T-cell (primary cell): ENCODE measurements around the gene STAP2. TPM values are rescaled to one million over a fixed set of nuclear protein-coding genes. Genes with fewer than 3 reads are reported as not detected.
A peak's percentile ranks its signal among the peaks of the same experiment; 100 is the strongest.

Experiments
- ATAC-seq, 4 experiments: fragments of 200-7000 bp in 3 of 4; fragments of 150-1000 bp in 1 of 4; cut with Tn5 transposase; replicated peaks in 1 of 4; 1 replicate in 3 of 4; 2 replicates in 1 of 4; pipeline ENCODE4 v1.10.0; 2021; ENCODE audit warnings: moderate library complexity in 3 of 4, mild to moderate bottlenecking in 2 of 4, moderate number of reproducible peaks in 1 of 4
- CTCF ChIA-PET, 2 donors: fragments of 300-600 bp; sonication (Branson Sonifier 250); formaldehyde crosslinking; loops; one replicate each; lab custom pipeline; 2022; ENCODE audit warnings: antibody characterized with exemption in 2 of 2; lab: Charles Lee
- POLR2A ChIA-PET, 2 donors: fragments of 300-600 bp; sonication (Branson Sonifier 250); formaldehyde crosslinking; loops; one replicate each; lab custom pipeline; 2022; ENCODE audit warnings: antibody characterized with exemption in 2 of 2; lab: Charles Lee
- DNase-seq, 35 experiments: peaks; one replicate each; pipeline versions ENCODE4 v3.0.0 to v3.0.0-alpha.2; 2013 to 2023
- H3K27ac ChIP-seq: one replicate; pipeline ENCODE4 v1.5.1; 2013; ENCODE audit warnings: low read length
- H3K27me3 ChIP-seq, 2 experiments: replicated peaks in 1 of 2; 1 replicate in 1 of 2; 2 replicates in 1 of 2; pipeline versions ENCODE4 v1.6.1 to v1.7.0; 2013; ENCODE audit warnings: low read length in 1 of 2, mixed read lengths in 1 of 2; ENCODE audit not compliant: control insufficient read depth in 2 of 2, insufficient read depth in 2 of 2; ENCODE audit errors: extremely low read depth in 1 of 2
- H3K36me3 ChIP-seq, 2 donors: 1 replicate in 1 of 2; 2 replicates in 1 of 2; pipeline versions ENCODE4 v1.6.1 to v1.7.0; 2013; ENCODE audit warnings: low read length in 1 of 2; ENCODE audit not compliant: control insufficient read depth in 2 of 2, insufficient read depth in 1 of 2; ENCODE audit errors: extremely low read depth in 1 of 2
- H3K4me1 ChIP-seq, 2 experiments: 1 replicate in 1 of 2; 2 replicates in 1 of 2; pipeline versions ENCODE4 v1.6.1 to v1.7.0; 2013; ENCODE audit warnings: low read length in 2 of 2, mixed read lengths in 1 of 2; ENCODE audit not compliant: insufficient read depth in 2 of 2, control insufficient read depth in 1 of 2; ENCODE audit errors: extremely low read depth in 1 of 2
- H3K4me3 ChIP-seq, 2 donors: 1 replicate in 1 of 2; 2 replicates in 1 of 2; pipeline versions ENCODE4 v1.5.1 to v1.7.0; 2013; ENCODE audit warnings: mild to moderate bottlenecking in 2 of 2, low read length in 1 of 2, moderate library complexity in 1 of 2; ENCODE audit not compliant: control insufficient read depth in 1 of 2; ENCODE audit errors: extremely low read depth in 1 of 2
- H3K9me3 ChIP-seq: 2 replicates; pipeline ENCODE4 v1.7.0; 2013
- H3K27ac Mint-ChIP-seq, 2 donors: one replicate each; pipeline ENCODE4 v1.8.0; 2020 to 2021; ENCODE audit warnings: mild to moderate bottlenecking in 2 of 2, mixed read lengths in 2 of 2
- H3K27me3 Mint-ChIP-seq, 2 donors: one replicate each; pipeline ENCODE4 v1.8.0; 2021 to 2022; ENCODE audit warnings: mixed read lengths in 2 of 2
- H3K36me3 Mint-ChIP-seq: one replicate; pipeline ENCODE4 v1.8.0; 2021; ENCODE audit warnings: mixed read lengths
- H3K4me1 Mint-ChIP-seq, 3 donors: one replicate each; pipeline ENCODE4 v1.8.0; 2020 to 2022; ENCODE audit warnings: mixed read lengths in 3 of 3, mild to moderate bottlenecking in 1 of 3
- H3K4me3 Mint-ChIP-seq, 3 donors: one replicate each; pipeline ENCODE4 v1.8.0; 2020 to 2022; ENCODE audit warnings: mild to moderate bottlenecking in 3 of 3, mixed read lengths in 3 of 3, moderate library complexity in 3 of 3
- H3K9me3 Mint-ChIP-seq, 3 donors: one replicate each; pipeline ENCODE4 v1.8.0; 2020 to 2022; ENCODE audit warnings: mixed read lengths in 3 of 3
- WGBS: methylation state at CpG from one replicate; pipeline ENCODE4 v1.1.5; 2013; ENCODE audit warnings: missing lambda C conversion rate; ENCODE audit not compliant: insufficient coverage; 5-methylcytosine and 5-hydroxymethylcytosine counted together
- total RNA-seq, 35 experiments: library from RNA in 6 of 35; stranded (reverse) in 6 of 35; fragments of 120-200 nt in 1 of 35; gene quantifications; one replicate each; pipeline versions ENCODE4 v1.2.1 to v1.2.4 and lab custom pipeline; 2013 to 2026

The STAP2 gene
- total RNA-seq, 5 donors from 2014 or later (not counting 1 experiment from before 2014, with no cell fraction given): 2.3 to 3.7 (median 2.9) TPM

DNA sequence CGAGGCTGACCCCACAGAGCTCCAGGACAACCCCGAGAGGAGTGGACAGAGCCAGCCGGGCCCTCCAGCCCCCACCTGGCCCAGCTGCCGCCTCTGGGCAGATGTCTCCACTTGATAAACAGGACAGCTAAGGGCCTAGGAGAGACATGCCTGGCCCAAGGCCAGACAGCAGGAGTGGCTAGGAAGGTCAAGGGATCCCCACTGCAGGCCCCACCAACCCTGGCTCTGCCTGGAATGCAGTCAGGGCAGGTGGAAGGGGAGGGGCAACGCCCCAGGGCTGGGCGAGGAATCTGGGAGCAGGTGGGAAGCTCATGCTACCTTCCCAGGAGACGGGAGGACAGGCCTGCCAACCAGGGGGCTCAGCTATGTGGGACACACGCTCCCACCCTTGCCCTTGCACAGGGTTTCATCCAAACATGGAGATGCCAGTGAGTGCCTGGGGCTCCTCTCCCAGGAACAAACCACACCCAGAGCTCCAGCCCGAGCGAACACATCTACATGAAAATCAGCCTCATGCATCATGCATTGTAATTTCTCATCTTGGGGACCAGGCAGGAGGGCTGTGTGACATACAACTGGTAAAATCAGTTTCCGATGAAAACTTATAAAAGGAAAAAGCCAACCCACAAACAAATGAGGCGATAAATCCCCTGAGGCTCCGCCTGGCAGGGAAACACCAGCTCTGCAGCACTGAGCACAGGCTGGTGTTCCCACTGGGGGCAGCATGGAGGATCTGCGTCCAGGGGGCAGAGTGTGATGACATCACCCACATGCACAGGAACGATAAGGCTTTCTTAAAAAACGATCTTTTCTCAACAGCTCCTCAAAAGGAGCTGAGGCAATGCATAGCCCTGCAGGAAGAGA is 36.8 kb upstream of the STAP2 start:
- Histone ChIP-seq H3K4me3 (no peak overlapping the region), H3K27ac (no peak overlapping the region), H3K27me3 (no peaks in the 10 kb centered on the region), H3K9me3 (no peaks in the 10 kb centered on the region), H3K4me1 (peaks cover 24 to 100% of the 10 kb centered on the region in 2 experiments), H3K36me3 (peaks cover 0 to 9% of the 10 kb centered on the region in 2 donors)
- H3K27ac Mint-ChIP-seq: peak overlapping the region; percentile 16 to 69
- POLR2A ChIA-PET: no interaction called here
- H3K9me3 Mint-ChIP-seq: no peaks in the 10 kb centered on the region
- no peaks in the 10 kb centered on the region for H3K36me3 Mint-ChIP-seq
- no peak for DNase-seq
- CTCF ChIA-PET: no interaction called here
- no peak overlapping the region for H3K4me3 Mint-ChIP-seq
- no peak for ATAC-seq
- H3K27me3 Mint-ChIP-seq: no peaks in the 10 kb centered on the region
- WGBS: 92% methylated on average over 9 of the region's 16 CpGs
- peaks cover 51 to 78% (median 62%) of the 10 kb centered on the region in 3 donors for H3K4me1 Mint-ChIP-seq

DNA sequence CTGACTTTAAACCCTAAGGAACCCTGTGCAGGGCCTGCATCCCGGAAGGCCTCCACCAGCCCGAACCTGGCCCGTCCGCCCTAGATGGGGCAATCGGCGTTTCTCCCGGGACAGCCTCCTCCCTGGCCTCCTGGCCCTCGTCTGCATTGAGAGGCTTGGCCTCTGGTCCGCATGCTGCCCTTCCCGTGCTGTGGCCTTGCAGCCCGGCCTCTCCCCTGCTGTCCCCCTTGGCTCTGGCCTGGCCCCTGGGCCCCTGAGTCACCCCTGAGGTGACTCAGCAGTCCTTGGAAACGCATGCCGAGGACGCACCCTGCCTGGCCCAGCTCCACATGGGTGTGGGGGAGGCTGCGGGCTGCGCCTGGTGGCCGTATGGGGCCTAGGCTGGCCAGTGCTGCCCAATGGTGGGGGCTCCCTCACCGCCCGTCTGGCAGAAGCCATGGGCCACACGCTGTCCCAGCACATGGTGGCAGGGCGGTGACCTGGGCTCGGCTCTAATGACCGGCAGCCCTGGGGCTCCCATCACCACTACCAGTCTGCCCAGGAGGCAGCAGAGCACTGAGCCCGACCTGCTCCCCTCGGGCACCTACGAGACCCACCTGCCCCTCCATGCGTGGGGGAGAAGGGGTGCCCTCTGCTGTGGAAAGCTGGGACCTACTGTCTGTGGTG is 36.0 kb upstream of the STAP2 start:
- no peaks in the 10 kb centered on the region for H3K9me3 Mint-ChIP-seq
- Histone ChIP-seq H3K27me3 (no peaks in the 10 kb centered on the region), H3K27ac (no peak overlapping the region), H3K4me3 (no peak overlapping the region), H3K36me3 (peaks cover 0 to 9% of the 10 kb centered on the region in 2 donors), H3K9me3 (no peaks in the 10 kb centered on the region), H3K4me1 (peaks cover 21 to 100% of the 10 kb centered on the region in 2 experiments)
- H3K4me1 Mint-ChIP-seq: peaks cover 47 to 78% (median 62%) of the 10 kb centered on the region in 3 donors
- H3K36me3 Mint-ChIP-seq: no peaks in the 10 kb centered on the region
- ATAC-seq (no peak), DNase-seq (no peak)
- POLR2A ChIA-PET: no interaction called here
- CTCF ChIA-PET: no interaction called here
- 96% methylated on average over 17 of the region's 27 CpGs for WGBS
- H3K27ac Mint-ChIP-seq: no peak overlapping the region
- H3K4me3 Mint-ChIP-seq: no peak overlapping the region
- H3K27me3 Mint-ChIP-seq: no peaks in the 10 kb centered on the region

DNA sequence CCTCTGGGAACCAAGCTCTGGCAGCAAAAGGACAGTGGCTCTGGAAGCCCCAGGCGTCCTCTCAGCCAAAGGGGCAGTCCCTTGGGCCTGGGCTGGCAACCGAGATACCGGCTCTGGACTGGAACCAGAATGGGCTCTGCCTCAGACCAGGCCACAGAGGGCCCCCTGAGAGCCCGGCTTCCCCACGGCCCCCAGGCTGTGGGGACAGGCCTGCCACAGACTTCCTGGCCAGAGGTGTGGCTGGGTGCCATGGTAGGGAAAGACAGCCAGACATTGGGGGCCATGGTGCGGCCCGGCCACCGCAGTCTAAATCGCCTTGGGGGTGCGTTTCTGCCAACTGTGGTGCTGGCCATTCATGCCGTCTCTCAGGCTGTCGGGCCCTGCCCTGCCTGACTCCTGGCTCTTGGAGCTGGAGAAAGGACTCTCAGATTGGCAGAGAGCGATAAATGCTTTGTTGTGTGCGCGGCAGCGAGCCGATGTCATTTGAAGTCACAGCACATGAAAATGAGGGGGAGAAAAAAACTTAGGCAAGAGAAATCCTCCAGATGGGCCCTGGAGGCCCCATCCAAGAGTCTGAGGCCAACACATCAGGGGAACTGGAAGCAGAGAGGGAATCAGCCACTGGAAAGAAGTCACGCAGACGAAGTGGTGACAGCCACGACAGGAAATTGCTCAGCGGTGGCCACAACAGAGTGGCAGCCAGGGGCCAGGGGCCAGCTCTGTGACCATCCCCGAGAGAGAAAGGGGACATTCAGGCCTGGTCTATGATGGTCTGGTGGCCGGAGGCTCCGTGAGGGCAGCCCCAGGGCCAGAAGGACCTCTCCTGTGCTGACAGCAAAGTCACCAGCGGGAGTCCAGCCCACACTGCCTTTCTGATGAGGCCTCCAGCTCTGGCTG is 35.2 kb upstream of the STAP2 start:
- POLR2A ChIA-PET: no interaction called here
- Mint-ChIP-seq H3K27me3 (no peaks in the 10 kb centered on the region), H3K4me1 (peaks cover 47 to 76% (median 60%) of the 10 kb centered on the region in 3 donors), H3K36me3 (no peaks in the 10 kb centered on the region), H3K4me3 (no peak overlapping the region), H3K9me3 (no peaks in the 10 kb centered on the region), H3K27ac (peak overlapping the region; percentile 52 to 53)
- H3K4me3 ChIP-seq: no peak overlapping the region
- H3K27me3 ChIP-seq: no peaks in the 10 kb centered on the region
- DNase-seq (no peak), ATAC-seq (no peak)
- H3K36me3 ChIP-seq: peaks cover 0 to 9% of the 10 kb centered on the region in 2 donors
- peaks cover 14 to 100% of the 10 kb centered on the region in 2 experiments for H3K4me1 ChIP-seq
- no peak overlapping the region for H3K27ac ChIP-seq
- CTCF ChIA-PET: no interaction called here
- 84% methylated on average over 18 of the region's 25 CpGs for WGBS
- H3K9me3 ChIP-seq: no peaks in the 10 kb centered on the region

- H3K27me3 ChIP-seq: no peaks in the 10 kb centered on the region
- H3K4me3 ChIP-seq: no peak overlapping the region
- peaks cover 49 to 76% (median 59%) of the 10 kb centered on the region in 3 donors for H3K4me1 Mint-ChIP-seq
- WGBS: 88% methylated on average over 1 of the region's 8 CpGs
- ATAC-seq (no peak), DNase-seq (no peak)
- H3K27ac Mint-ChIP-seq: no peak overlapping the region
- no peak overlapping the region for H3K4me3 Mint-ChIP-seq
- H3K36me3 ChIP-seq: peaks cover 0 to 9% of the 10 kb centered on the region in 2 donors
- no peak overlapping the region for H3K27ac ChIP-seq
- H3K36me3 Mint-ChIP-seq: no peaks in the 10 kb centered on the region
- no peaks in the 10 kb centered on the region for H3K27me3 Mint-ChIP-seq
- peaks cover 16 to 100% of the 10 kb centered on the region in 2 experiments for H3K4me1 ChIP-seq
- ChIA-PET CTCF (no interaction called here), POLR2A (no interaction called here)
- H3K9me3 ChIP-seq: no peaks in the 10 kb centered on the region
- H3K9me3 Mint-ChIP-seq: no peaks in the 10 kb centered on the region
These were observed 34.4 kb upstream of the STAP2 start for GRCh38 chr19:4373013-4373367.

- Mint-ChIP-seq H3K4me1 (peaks cover 53 to 75% (median 58%) of the 10 kb centered on the region in 3 donors), H3K4me3 (peak overlapping the region in 1 of 3 donors; percentile 10), H3K36me3 (no peaks in the 10 kb centered on the region), H3K9me3 (no peaks in the 10 kb centered on the region), H3K27me3 (no peaks in the 10 kb centered on the region), H3K27ac (peak overlapping the region; percentile 19 to 28)
- Histone ChIP-seq H3K27me3 (no peaks in the 10 kb centered on the region), H3K4me3 (no peak overlapping the region), H3K27ac (no peak overlapping the region), H3K9me3 (no peaks in the 10 kb centered on the region), H3K4me1 (peaks cover 16 to 100% of the 10 kb centered on the region in 2 experiments), H3K36me3 (peaks cover 0 to 7% of the 10 kb centered on the region in 2 donors)
- DNase-seq (no peak), ATAC-seq (no peak)
- ChIA-PET POLR2A (interaction anchor here in 1 of 2 donors (0.5 kb wide), 1 partner anchor 92 kb away, joined by 6 read pairs; no protein-coding TSS in a partner anchor), CTCF (no interaction called here)
- 94% methylated on average over 18 of the region's 22 CpGs for WGBS
These were observed 33.8 kb upstream of the STAP2 start for GRCh38 chr19:4372165-4373012.
